Measurements from ENCODE around the gene TTLL1.
"Not testable (repeated sequence)": the region's sequence is repeated elsewhere in the genome, so short reads cannot be mapped to it uniquely, and the experiment has no call there.

Gene TTLL1

GRCh38 chr22:43060183-43060582 lies 29.0 kb downstream of the TTLL1 start:
- DNase-seq = no peak

- no peak for DNase-seq
Measured at GRCh38 chr22:43057641-43058040, 31.6 kb downstream of the TTLL1 start.

- no peak for DNase-seq
Measured at GRCh38 chr22:43053176-43053575, 36.0 kb downstream of the TTLL1 start.

DNA sequence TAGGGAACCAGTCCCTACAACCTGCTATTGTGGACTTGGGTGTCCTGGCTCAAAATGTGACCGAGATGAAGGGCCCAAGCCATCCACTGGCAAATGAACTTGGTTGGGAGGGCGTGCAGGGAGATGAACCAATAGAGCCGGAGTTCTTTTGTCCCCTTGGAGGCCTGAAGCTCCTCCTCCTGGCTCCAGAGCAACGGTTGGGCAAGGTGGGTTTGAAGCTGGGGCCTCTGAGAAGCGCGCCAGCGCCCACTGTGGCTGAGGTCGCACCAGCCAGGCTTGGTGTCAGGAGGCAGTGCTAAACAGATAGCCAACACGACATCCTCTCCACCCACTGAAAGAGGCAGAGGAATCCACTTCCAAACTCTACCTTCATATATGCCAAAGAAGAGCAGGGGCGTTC lies 38.2 kb downstream of the TTLL1 start:
- DNase-seq = no peak

GRCh38 chr22:43047605-43048004 lies 41.6 kb downstream of the TTLL1 start:
- no peak for DNase-seq

DNA sequence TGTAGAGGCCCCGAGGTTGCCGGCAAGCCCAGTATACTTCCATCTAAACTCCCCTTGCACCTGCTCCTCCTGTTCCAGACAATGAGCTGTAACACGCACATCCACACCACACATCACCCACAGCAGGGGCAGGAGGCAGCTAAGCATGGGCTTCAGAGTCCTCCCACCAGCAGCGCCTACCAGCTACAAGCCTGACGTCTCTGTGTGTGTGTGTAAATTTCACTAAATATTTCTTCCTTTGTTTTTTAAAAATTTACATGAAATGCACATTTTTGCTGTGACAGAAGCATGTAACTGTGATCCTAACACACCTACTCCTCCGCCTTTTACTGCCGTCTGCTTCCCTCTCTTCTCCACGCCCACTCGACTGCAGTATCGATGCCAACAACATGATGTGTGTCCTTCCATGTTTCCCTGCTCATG lies 44.9 kb downstream of the TTLL1 start:
- no peak for DNase-seq

GRCh38 chr22:43042101-43042780 lies 47.0 kb downstream of the TTLL1 start:
- DNase-seq = no peak

GRCh38 chr22:43039800-43040199 lies 49.4 kb downstream of the TTLL1 start:
- DNase-seq = peak; percentile 49

GRCh38 chr22:43038325-43038724 lies 50.9 kb downstream of the TTLL1 start:
- DNase-seq = no peak

GRCh38 chr22:43036282-43036829 lies 52.8 kb downstream of the TTLL1 start:
- no peak for DNase-seq

DNA sequence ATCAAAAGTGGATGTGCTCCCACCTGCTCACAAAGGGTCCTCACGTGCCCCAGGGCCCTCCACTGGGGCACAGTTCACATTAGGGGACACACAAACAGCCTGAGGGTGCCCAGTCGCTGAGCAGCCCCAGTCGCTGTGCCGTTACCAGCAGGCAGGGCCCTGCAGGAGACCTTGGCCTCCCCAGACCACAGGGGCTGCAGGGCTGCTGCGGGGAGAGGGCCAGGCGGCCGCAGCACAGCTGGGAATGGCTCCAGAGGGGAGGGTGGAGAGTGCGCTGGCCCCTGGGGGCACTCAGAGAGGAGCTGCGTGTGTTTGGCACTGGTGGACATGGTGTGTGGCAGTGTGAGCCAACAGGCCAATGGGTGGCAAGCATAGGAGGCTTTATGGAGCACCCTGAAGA lies 53.9 kb downstream of the TTLL1 start:
- DNase-seq = no peak

- DNase-seq = no peak
Measured at GRCh38 chr22:43031617-43032016, 57.6 kb downstream of the TTLL1 start.

DNA sequence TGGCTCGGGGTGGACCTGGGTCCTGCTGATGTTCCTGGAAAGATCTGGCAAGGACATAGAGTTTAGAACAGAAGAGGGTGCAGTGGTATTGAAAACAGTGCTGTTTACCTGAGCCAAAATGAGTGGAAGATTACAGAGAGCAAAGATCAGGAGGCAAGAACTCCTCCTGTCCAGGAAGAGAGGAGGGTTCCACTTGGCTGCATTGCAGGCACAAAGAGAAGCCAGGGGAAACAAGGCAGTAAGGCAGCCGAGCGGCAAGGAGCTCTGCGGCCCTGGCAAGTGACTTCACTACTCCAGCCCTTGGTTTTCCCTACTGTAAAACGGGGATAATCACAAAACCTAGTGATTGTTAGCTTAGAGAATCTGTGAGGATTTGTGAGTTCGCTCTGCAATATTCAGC lies 70.6 kb downstream of the TTLL1 start:
- DNase-seq = no peak

- DNase-seq = no peak
Measured at GRCh38 chr22:43017525-43018460, 71.4 kb downstream of the TTLL1 start.

GRCh38 chr22:43016150-43016549 lies 73.0 kb downstream of the TTLL1 start:
- DNase-seq = not testable (repeated sequence)

GRCh38 chr22:43015677-43016042 lies 73.5 kb downstream of the TTLL1 start:
- DNase-seq = no peak

DNA sequence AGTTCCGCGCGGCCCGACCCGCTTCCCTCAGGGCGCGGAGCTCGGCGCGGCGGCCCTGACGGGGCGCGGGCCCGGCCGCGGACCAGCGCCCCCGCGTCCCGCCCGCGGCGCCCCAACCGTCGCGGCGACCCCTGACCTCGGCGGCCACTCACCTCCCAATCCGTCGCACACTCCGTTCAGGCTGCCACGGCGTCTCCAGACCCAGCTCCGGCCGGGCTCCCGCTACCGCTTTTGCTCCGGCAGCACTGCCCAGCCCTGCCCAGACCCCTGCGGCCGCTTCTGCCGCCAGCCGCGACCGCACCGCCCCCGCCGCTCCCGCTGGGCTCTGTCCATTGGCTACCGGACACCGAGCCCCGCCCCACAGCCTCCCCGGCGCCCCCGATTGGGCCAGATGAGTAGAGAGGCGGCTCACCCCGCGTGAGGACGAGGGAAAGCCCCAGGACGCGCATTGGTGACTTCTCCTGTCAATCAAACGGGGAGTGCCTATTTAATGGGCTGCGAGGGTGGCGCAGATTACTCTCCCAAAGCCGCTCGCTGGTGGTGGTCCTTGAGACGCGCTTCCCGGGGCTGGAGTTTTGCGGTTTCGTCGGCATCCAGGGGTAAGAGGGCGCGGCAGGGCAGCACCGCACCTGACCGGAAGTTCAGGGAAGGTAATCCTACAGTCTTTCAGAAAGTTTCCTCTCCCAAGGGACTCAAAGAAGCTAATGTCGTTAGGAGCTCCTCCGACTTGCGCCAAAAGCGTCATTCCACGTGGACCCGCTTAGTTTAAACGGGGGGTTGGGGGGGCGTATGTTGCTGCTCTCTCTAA lies 74.1 kb downstream of the TTLL1 start, which contains the start of gene PACSIN2:
Gene PACSIN2 (minus strand): TSS at position 281 of the 808 bp plus-strand sequence. CDS start 103,069 bp downstream, outside the sequence.
- DNase-seq = peak; percentile 92

DNA sequence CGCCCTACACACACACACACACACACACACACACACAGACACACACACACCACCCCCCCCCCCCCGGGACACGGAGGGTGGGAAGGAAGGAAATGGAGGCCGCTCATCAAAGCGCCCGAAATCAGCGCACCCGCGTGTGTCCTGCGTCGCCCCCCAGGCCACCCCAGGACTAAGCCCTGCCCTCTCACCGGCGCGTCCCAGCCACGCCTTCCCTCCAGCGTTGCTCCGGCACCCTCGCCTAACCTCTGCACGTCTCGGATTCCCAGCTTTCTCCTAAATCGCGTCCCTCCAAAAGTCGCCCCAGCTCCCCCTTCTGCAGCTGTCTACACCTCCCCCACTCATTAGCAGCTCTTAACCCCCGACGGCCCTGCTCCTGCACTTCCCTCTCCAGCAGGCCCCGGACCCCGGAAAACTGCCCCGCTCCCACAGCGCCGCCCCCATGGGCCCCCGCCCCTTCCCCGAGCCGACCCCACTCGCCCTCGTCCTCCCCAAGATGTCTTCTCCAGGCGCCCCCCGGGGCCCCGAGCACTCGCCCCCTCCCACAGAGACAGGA lies 74.8 kb downstream of the TTLL1 start:
- DNase-seq = peak; percentile 6

GRCh38 chr22:43013355-43014315 lies 75.6 kb downstream of the TTLL1 start:
- no peak for DNase-seq

- no peak for DNase-seq
Measured at GRCh38 chr22:43012390-43012789, 76.8 kb downstream of the TTLL1 start.

GRCh38 chr22:43011079-43011478 lies 78.1 kb downstream of the TTLL1 start:
- DNase-seq = no peak

Measured in NCI-H1105 treated with DMSO at 0.1 percent for 48 hours (cell line).